HepG2 (cell line): ENCODE measurements around the gene DCAF7.

Experiments
- FOXJ3 ChIP-seq: sonication (generic); formaldehyde crosslinking; IDR thresholded peaks from 2 replicates; pipeline ENCODE4 v1.4.0; 2020; ENCODE audit warnings: missing genetic modification reagents, mild to moderate bottlenecking, borderline replicate concordance
- KLF6 ChIP-seq: IDR thresholded peaks from 2 replicates; pipeline ENCODE4 v1.8.0; 2016; ENCODE audit warnings: missing biosample characterization, missing genetic modification reagents
- MAFK ChIP-seq, 2 experiments: IDR thresholded peaks in 1 of 2; conservative IDR thresholded peaks in 1 of 2; 2 replicates each; pipeline ENCODE4 v1.6.1; 2011; ENCODE audit warnings: improper control_type of control experiment in 2 of 2, low read length in 2 of 2
- SALL2 ChIP-seq: sonication (generic); formaldehyde crosslinking; IDR thresholded peaks from 2 replicates; pipeline ENCODE4 v1.8.1; 2023; ENCODE audit warnings: mild to moderate bottlenecking, missing genetic modification reagents, inconsistent platforms
- SP1 ChIP-seq, 2 experiments: fragments of 450-650 bp in 1 of 2; sonication (generic) in 1 of 2; formaldehyde crosslinking in 1 of 2; IDR thresholded peaks; 2 replicates each; pipeline versions ENCODE4 v1.4.0 to v1.6.1; 2016 to 2020; ENCODE audit warnings: missing genetic modification reagents in 1 of 2
- SRSF4 ChIP-seq: fragments of 200-400 bp; formaldehyde crosslinking; IDR thresholded peaks from one replicate; pipeline ENCODE4 v1.6.1; 2018; ENCODE audit warnings: mild to moderate bottlenecking, low read depth, low read length, moderate library complexity; ENCODE audit not compliant: poor library complexity, severe bottlenecking
- TARDBP ChIP-seq: sonication (generic); formaldehyde crosslinking; IDR thresholded peaks from 2 replicates; pipeline ENCODE4 v1.8.0; 2022; ENCODE audit warnings: mild to moderate bottlenecking, missing genetic modification reagents
- ZBTB1 ChIP-seq: sonication (generic); formaldehyde crosslinking; IDR thresholded peaks from 2 replicates; pipeline ENCODE4 v1.4.0; 2020; ENCODE audit warnings: missing genetic modification reagents, borderline replicate concordance
- TF ChIP-seq, protein P1 (sequence below): sonication (generic); formaldehyde crosslinking; IDR thresholded peaks from 2 replicates; pipeline ENCODE4 v1.5.0; 2020; ENCODE audit warnings: mild to moderate bottlenecking, missing genetic modification reagents, moderate library complexity

DNA sequence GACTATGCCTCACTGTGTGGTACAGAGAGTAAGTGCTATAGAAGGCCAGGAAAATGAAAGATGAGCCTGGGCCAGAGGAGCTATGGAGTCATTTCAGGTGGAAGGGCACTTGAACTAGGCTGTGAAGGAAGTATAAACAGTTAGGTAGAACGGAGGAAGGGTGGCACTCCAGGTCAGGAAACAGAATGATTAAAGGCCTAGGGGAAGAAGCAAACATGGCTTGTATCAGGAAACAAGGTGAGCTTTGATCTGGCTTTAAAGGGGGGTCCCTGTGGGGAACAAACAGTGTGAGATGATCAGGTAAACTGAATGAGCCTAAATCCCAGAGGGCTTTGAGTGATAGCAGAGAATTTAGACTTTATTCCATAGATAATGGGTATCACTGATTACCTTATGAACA, 88.8 kb downstream of the DCAF7 start:
- TF ChIP-seq FOXJ3: no peak
- no peak for TF ChIP-seq TARDBP (CRISPR knock-in tag)
- TF ChIP-seq KLF6: no peak
- TF ChIP-seq SRSF4: no peak
- TF ChIP-seq, protein P1, sequence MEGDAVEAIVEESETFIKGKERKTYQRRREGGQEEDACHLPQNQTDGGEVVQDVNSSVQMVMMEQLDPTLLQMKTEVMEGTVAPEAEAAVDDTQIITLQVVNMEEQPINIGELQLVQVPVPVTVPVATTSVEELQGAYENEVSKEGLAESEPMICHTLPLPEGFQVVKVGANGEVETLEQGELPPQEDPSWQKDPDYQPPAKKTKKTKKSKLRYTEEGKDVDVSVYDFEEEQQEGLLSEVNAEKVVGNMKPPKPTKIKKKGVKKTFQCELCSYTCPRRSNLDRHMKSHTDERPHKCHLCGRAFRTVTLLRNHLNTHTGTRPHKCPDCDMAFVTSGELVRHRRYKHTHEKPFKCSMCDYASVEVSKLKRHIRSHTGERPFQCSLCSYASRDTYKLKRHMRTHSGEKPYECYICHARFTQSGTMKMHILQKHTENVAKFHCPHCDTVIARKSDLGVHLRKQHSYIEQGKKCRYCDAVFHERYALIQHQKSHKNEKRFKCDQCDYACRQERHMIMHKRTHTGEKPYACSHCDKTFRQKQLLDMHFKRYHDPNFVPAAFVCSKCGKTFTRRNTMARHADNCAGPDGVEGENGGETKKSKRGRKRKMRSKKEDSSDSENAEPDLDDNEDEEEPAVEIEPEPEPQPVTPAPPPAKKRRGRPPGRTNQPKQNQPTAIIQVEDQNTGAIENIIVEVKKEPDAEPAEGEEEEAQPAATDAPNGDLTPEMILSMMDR (CRISPR knock-in tag): peak; percentile 44
- TF ChIP-seq SALL2 (CRISPR knock-in tag): no peak
- TF ChIP-seq MAFK (conservative IDR thresholded peaks at IDR 0.05 in 1 of 2, IDR thresholded peaks at IDR 0.05 in 1 of 2; ENCODE audit: low read length in 2 of 2): no peak
- TF ChIP-seq SP1 (IDR thresholded peaks at IDR 0.05): no peak
- no peak for TF ChIP-seq SP1 (CRISPR knock-in tag; IDR thresholded peaks at IDR 0.05)
- no peak for TF ChIP-seq ZBTB1 (CRISPR knock-in tag)
